DMS53 treated with DMSO at 0.1 percent for 48 hours (cell line): ENCODE data around the gene ARGLU1.

Experiments used
- DNase-seq: peaks from one replicate; lab custom pipeline; 2025; ENCODE audit not compliant: unreplicated experiment; lab: John Stamatoyannopoulos, UW

ARGLU1 gene

DNA sequence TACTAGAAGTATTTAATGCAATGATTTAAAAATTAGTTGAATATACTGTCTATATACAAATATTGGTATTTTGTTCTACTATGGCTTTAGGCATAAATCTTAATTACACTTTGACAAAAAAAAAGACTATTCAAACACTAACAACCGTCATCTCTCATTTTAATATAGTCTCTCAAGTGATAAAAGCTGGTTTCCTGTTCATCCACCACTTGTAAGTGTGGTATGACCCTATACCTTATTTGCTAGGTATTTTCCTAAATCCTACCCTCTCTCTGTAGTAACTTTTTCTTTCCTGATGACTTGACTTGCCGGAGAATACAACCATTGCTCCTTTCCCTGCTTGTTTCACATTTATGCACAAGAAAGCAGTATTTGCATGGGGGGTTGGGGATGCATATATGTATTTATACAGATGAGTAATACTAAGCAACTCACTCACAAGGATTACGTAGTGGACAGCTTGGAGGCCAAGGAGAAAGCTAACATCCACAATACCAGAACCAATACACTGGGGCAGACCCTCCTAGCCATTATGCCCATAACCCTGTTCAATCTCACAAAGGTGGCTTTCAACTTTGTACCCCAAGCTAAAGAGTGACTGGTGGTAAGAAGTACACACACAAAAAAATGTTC, 19.8 kb downstream of the ARGLU1 start:
- no peak for DNase-seq

DNA sequence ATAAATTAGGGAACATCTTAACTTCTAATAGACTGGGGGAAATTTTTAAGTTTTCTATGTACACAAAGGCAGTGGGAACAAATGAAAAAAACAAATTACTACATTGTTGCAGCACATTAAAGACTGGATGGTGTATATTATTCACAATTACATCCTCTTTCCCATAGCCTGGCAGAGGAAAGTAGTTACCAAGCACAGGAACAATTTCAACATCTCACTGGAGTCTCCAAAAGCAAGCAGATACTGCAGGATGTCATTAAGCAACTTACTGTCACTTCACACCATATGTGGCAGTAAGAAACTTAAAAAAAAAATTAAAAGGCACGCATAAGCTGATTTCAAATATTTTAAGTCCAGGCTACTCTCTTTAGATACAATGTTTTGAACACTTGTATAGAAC, 26.1 kb downstream of the ARGLU1 start:
- no peak for DNase-seq

DNA sequence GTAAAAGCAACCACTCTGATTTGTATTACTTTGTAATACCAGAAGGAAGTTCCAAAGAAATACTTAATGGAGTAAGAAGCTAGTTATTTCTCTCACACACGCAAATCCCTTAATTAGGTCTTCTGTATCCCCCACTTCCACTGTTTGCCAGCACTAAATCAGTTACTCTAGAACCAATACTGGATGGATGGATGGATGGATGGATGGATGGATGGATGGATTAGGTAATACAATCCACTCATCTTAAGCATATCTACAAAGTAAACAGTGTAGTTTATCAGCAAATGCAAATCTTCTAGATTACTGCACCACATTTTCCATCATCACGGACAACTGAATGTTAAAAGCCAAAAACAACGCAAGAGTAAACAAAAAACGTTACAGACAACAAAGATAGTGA, 27.3 kb downstream of the ARGLU1 start:
- DNase-seq = no peak

DNA sequence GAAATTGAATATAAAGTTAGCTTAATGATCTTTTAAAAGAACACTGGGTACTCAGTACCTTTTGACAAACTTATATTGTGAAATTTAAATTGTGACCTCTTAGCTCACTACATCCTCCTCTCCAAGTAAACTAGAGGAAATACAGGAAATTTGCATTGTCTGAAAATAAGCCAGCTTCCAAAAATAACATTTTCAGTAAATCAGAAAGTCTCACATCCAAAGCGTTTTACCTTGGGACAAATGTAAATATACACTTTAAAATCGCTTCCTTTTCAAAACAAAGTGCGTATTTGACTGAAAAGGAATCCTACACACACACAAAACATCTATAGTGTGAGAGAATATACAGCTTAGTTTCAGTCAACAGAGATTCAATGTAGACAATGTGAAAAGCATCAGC, 30.4 kb downstream of the ARGLU1 start:
- DNase-seq = no peak

DNA sequence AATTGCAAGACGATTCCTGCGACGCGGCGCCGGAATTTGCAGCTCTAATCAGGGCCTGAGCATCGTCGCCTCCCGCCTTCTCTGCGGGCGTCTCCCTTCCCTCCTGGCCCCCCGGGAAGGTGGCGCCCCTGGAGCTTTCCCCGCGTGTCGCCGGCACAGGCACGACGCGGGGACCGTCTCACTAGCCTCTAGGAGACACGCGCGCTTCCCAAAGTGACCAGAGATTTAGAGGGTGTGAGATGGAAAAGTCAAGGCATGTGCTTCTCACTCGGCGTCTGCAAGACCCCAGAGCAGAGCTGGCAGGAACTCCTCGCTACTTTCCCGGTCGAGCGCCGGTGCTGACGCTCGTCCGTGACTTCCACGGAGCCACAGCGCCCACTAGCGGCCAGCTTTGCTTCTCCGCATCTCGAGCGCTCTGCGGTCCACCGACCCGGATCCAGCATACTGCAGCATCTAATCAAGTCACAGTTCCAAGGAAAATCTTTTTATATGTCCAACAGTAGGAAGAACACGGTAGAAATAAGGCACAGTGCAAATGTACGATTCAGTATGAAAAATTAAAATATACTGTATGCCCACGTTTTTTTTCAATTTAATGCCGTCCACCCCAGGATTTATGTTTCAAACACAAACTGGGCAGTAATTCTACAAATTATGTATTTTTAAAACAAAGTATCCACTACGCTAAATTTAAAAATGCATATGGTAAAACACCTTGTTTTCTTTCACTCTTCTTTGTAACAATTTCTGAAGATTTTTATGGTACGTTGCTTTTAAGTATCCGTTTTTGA, 31.5 kb downstream of the ARGLU1 start:
- peak; percentile 27 for DNase-seq

DNA sequence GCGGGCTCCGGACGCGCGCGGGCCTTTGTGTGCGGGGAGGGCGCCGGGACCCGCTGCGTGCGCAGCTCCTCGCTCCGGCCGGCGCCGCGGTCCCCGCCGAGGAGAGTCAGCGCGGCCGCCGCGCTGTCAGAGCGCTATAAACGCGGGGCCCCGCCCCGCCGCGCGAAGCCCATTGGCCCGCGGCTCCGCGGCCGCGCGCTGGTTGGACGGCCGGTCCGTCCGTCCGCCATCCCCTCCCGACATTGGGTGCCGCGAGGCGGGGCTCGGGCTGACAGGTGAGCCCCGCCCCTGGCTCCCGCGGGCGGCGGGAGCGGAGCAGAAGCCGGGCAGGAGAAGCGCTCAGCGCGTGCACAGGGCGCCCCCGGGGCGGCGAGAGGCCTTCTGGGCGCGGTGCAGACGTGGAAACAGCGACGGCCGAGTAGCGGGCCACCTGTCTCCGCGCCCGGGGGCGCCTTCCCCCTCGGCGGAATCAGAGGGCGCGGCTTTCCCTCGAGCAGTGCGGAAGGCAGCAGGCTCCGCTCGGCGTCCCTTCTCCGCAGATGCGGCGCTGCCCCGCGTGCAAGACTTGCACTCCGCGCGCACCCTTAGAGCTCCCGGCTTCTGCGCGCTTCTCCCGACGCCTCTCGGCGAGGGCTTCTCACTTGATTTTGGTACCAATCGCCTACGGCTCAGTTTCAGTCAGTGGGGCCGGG, 32.2 kb downstream of the ARGLU1 start, which contains the start of gene EFNB2:
TSS of gene EFNB2 (minus strand) at position 111 of the 692 bp plus-strand sequence. CDS start 698 bp downstream, outside the sequence.
- DNase-seq = peak; percentile 41

DNA sequence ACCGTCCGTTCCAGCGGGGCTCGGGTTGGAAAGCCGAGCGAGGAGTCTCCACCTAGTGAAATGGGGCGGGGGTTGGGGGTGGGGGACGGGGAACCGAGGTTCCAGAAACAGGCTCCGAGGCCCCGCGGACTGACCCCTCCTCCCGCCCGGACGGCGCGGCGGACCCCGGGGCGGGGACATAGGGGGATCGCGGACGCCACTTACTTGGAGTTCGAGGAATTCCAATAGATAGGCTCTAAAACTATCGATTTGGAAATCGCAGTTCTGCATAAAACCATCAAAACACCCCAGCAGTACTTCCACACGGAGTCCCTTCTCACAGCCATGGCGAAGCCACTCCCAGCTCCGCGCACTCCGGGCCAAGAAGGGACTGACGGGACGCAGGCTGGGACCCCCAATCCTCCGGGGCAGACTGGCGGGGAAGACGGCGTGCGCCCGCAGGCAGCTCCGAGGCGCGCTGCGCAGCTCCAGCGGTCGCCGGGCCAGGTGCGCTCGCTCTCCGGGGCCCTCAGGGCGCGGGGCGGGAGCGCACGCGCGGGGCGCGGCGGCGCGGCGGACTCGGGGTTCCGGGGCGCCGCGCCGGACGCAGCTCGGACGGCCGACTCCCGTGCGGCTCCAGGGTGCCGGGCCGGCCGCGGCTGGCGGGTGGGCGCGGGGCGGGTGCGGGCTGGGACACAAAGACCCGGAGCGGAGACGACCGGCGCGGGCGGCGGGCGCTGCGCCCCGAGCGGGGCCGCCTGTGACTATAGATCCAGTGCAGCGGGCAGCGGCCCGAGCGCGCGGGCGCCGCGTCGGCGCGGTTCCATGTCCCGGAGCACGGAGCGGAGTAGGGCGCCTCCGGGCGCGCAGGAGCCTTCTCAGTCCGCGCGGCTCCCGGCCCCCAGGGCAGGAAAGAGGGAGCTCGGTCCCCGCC, 33.0 kb downstream of the ARGLU1 start:
- no peak for DNase-seq

DNA sequence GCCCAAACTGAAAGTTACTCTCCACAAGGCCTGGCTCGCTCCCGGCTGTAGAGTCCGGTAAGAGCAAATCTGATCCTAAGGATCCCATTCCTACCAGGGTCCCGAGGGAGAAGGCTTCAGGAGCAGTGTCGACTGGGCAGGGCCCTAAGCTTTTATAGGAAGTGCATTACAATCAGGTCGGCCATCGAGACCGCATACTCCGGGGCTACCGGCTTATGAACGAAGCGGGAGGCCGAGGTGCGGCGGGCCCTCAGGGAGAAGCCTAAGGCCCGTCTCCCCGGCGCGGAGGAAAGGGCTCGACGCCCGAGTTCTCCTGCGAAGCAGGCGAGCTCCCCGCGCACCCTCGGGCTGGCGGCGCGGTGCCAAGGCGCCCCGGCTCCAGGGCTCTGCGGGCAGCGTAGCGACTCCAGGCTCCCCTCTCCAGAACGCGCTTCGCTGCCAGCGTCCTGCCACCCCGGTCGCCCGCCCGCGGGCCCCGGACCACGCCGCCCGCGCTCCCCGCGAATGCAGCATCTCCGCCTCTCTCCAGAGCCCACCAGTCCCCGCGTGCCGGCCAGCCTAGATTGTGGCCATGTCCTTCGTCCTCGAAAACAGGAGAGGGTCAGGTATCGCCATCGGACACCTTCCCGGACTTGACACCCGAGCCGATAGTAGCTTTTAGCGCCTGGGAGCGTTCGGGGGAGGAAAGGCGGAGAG, 33.8 kb downstream of the ARGLU1 start:
- DNase-seq = no peak

DNA sequence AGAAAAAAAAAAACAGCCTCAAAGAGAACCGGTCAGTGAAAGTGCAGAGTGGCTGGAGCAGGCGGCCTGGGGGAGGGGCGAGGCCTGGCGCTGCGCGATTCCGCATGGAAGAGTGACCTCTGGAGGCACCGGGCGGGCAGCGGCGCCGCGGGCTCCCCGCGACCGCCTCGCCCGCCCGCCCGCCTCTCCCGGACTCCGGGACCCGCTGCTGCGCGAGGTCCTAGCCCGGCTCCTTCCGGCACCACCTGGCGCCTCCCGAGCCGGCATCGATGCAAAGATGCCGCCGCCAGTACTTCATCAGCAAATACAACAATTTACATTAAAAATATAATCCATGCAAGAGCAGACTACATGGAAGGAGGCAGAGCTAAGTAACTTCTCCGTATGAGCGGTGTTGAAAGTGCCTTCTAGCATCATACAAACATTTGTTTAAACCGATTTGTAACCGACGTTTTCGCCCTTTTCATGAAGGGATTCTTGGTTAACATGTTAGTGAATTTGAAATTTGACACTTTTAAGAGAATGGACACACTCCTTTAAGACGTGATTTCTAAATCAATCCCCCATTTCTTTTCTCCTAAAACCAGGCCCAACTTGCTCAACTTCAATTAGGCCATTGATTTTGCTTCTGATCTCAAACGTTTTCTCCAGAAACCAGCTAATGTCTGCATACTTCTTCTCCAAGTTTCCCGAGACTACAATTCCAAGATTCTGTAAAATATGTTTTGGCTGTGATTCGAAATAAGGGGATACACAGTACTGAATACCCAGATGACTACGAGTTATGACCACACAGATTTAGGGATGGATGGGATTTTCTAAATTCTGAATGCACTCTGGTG, 34.6 kb downstream of the ARGLU1 start:
- DNase-seq = peak; percentile 35

DNA sequence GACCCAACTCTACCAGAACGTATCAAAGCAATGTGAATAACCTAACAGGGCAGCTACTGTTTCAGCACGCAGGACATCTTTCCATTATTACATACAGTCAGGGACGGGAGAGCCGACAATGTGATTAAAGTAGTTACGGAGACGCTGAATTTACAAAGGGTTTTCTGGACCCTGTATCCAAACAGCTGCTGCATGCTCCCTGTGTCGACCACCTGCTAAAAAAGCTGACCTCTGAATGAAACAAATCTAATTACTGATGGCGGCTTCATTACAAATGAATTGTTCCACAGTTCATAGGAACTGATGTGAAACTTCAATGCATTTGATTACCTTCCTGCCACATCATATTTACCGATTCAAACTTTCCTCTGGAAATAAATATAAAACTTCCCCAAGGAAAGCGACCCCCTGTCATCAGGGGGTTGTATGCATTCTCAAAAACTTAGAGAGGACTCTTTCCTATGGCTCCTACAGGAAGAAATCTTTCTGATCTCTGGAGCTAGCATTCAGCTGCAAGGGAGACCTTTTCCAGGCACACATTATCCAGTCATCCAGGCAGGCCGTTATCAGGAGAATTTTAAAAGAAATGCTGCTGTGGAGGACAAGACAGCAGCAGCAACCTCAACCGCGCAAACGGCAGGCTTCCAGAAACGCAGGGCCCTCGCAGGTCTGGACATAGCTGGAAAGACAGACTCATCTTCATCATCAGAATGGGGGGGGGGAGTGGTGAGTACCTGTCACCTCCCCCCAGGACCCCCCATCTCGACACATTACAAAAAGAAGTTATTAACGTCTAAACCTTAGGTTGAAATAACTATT, 35.6 kb downstream of the ARGLU1 start:
- no peak for DNase-seq

DNA sequence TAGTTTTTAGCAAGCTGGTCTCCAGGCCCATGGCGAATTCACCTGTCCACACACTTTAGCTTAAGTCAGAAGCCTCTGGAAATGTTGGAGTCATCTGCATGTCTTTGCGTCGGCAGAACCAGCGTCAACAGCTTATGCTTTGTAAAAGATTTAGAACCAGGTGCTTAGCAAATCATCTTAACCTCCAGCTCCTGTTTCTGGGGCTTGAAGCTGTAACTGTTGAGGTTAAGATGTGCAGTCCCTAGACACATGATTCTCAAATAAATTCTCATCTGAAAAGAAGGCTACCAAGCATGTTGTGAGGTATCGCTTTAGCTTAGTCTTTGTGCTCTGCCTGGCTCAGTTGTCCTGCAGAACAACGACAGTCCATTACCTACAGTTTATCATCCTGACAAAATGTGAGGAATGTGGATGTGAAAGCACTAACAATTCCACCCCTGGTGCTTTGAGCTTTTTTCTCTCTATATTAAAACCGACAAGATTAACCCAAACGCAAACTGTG, 36.9 kb downstream of the ARGLU1 start:
- no peak for DNase-seq

DNA sequence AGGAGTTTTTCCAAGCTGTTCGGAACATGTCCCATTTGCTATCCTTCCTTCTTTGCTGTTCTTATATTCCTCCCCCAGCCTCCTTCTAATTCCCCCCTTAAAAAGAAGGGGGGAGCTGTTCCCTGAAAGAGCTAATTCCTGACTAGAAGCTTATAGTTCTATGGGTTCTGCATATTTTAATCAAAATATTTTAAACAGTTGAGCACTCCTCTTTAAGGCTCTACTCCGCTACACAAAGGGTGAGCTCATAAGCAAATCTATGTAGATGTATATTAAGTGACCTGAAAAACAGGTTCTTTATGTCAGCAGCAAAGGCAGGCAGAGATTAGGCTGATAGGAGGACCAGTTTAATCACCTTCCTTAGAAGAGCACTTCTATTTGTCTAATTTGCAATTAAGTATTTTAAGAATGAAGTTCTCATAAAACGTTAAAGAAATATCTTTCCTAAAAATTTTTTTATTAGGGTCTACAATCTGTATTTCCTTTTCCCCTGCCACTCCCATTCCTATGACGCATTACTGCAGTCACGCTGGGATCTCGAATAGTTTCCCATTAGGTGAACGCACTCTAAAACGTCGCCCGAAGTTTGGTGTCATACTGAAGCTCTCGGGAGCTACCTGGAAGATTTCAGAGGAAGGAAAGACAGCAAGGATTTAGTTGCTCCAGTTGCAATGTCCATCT, 37.6 kb downstream of the ARGLU1 start:
- DNase-seq = no peak

DNA sequence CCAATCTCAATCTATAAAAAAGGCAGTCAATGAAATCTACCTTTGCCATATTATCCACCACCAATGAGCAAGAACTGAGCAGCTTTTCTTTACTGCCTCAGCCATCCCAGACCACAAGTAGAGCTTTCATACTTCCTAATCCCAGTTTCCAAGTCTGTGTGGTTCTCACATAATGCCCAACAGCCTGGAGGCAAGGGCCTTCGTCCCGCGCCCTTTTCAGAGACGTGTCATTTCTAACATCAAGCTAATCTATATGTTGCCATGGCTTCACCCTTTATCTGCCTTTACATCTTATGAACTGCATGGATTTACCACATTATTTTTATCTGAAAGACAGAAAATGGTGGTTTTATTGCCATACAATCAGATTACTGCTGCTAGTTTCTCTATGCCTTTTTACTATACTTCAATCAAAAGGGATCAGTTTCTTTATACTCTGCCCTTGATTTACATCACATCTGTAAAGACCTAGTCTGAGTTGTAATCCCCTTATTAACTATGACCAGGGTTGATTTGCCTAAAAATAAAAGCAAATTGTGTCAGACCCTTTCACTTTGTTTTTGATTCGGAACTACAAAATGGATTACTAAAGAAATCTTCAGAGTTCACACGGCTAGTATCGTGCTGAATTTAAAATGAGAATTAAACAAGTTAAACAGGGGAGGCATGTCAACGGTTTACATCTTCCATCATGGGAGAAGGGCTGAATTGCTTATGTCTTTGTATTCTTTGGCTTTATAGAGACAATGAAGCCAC, 38.3 kb downstream of the ARGLU1 start:
- DNase-seq = no peak

DNA sequence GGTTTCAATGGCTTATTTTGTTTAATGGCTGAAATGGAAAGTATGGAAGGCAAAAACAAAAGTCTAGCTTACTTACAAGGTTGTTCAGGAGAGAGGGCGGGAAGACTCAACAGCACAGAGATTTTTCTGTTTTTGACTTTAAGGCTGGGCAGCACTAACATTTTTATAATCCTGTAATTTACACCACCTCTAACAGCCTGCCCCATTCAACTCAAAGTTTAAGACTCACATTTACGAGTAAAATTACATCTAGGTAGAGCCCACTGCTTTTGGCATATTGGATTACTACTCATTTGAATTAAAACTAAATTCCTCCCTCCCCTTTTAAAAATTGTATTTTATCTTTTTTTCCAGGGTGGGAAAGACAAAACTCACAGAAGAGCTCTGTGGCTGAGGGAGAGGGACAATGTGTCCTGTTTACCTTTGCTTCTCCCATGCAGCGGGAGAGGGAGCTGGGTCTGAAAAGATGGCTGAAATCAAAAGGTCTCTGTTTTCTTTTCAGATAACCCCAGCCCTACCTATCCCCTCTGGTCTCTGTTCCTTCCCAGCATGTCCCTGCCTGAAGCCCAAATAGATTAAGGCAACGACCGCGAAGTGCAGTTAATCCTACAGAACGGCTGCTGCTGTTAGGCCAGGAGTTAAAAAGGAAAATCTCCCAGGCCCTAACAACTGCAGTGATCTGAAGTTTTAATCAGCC, 39.1 kb downstream of the ARGLU1 start:
- no peak for DNase-seq

DNA sequence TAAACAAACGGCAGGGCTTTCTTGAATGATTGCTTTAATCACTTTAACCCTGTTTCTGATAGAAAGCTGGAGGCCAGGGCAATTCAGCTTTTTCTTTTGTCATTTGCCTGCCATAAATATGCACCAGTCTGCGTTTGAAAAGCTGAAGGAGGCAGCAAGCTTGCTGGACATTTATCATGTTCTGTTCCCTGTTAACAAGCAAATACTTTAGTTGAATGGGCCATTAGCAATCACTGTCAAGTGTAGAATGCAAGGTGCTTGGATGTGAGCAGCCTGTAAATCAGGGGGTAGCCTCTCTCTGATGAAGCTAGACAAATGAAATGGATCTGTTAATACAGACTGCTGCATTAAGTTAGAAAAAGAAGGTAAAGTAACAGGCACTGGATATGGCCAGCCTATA, 40.1 kb downstream of the ARGLU1 start:
- DNase-seq = no peak

DNA sequence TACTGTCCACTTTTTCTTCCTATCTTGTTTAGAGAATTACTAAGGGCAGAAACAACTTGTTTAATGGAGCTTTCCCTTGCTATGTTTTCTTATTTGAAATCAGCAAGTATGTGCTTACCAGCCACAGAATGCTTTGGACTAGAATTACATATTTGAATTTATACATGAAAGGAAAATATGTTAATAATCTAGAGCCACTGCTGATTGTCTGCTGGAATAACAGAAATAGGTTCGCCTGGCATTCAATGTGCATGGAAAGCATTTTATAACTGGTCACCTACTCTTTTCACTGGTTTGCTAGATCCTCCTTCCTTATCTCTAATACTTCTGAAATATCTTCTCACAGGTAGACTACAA, 40.5 kb downstream of the ARGLU1 start:
- DNase-seq = no peak
